ENCODE results near the gene TCEAL2. TPM values are rescaled to one million over a fixed set of nuclear protein-coding genes. Genes with fewer than 3 reads are reported as not detected.
"Not testable (repeated sequence)": the region's sequence is repeated elsewhere in the genome, so short reads cannot be mapped to it uniquely, and the experiment has no call there.

TCEAL2 gene
- polyA plus RNA-seq (2011; rRNA removed): not detected in 2 replicates
- not detected in 2 replicates for polyA plus RNA-seq (2012; cell fraction: cytosol; rRNA removed)
- not detected in 2 replicates for polyA plus RNA-seq (2012; cell fraction: nucleus; rRNA removed)
- not detected in 3 replicates for polyA plus RNA-seq (2017; fragmentation: RNase III; extraction: RNeasy Plus Mini Kit Qiagen cat#74134 plus additional on column Dnase treatment)
- polyA minus RNA-seq (2011; rRNA and poly(A)+ RNA removed): not detected in 2 replicates

- not testable (repeated sequence) for ATAC-seq, FAIRE-seq, H3K9me3 ChIP-seq
These were observed at the start of gene TCEAL2 for GRCh38 chrX:102125436-102125835. TSS of gene TCEAL2 (plus strand) at chrX:102125679. CDS start at chrX:102126831, 1,152 bp downstream.

GRCh38 chrX:102077426-102077825, 48.1 kb upstream of the TCEAL2 start:
- H3K27ac ChIP-seq: no peak overlapping the region
- CTCF ChIA-PET: no interaction called here
- no peak overlapping the region for H3K4me2 ChIP-seq
- POLR2A ChIA-PET: no interaction called here
- 0% methylated on average over 1 of the region's 1 CpG for WGBS (ENCODE audit: missing lambda C conversion rate)
- no peaks in the 10 kb centered on the region for H3K4me1 ChIP-seq
- TF ChIP-seq NFE2L2 (conservative IDR thresholded peaks at IDR 0.05; ENCODE audit: low read length): no peak
- no peak for TF ChIP-seq ZNF302 (CRISPR knock-in tag; IDR thresholded peaks at IDR 0.05)
- TF ChIP-seq CBX8 (IDR thresholded peaks at IDR 0.05): no peak
- TF ChIP-seq JUNB (IDR thresholded peaks at IDR 0.05): no peak
- TF ChIP-seq HOXA7 (CRISPR knock-in tag; IDR thresholded peaks at IDR 0.05): no peak
- no peak for TF ChIP-seq ZSCAN20 (CRISPR knock-in tag; IDR thresholded peaks at IDR 0.05)
- H3K9me3 ChIP-seq: no peaks in the 10 kb centered on the region
- FAIRE-seq: peak; percentile 43
- no peak for ATAC-seq
- DNase-seq (ENCODE audit: low read depth in 1 of 2, low spot score in 1 of 2): no peak
- no peak overlapping the region for H3K4me3 ChIP-seq

More at GRCh38 chrX:102125436-102125835, at the start of gene TCEAL2:
- H3K4me2 ChIP-seq: peak within 1 kb of the TSS; percentile 53; the same call in 2 of the 3 replicates
- POLR2A ChIA-PET; CTCF ChIA-PET; DNase-seq (ENCODE audit: low read depth in 1 of 2, low spot score in 1 of 2); H3K4me3 ChIP-seq; H3K4me1 ChIP-seq; H3K27ac ChIP-seq: not testable (repeated sequence)
- 10% methylated on average over 4 of the region's 38 CpGs for WGBS (ENCODE audit: missing lambda C conversion rate)

GRCh38 chrX:102085706-102086105, 39.8 kb upstream of the TCEAL2 start:
- Histone ChIP-seq H3K4me1 (no peaks in the 10 kb centered on the region), H3K27ac (no peak overlapping the region), H3K4me3 (no peak overlapping the region), H3K4me2 (no peak overlapping the region), H3K9me3 (no peaks in the 10 kb centered on the region)
- CTCF ChIA-PET: interaction anchor here (1.6 kb wide), 1 partner anchor 14 kb away, joined by 5 read pairs; no protein-coding TSS in a partner anchor
- FAIRE-seq (no peak), ATAC-seq (no peak), DNase-seq (ENCODE audit: low read depth in 1 of 2, low spot score in 1 of 2) (no peak)
- WGBS (ENCODE audit: missing lambda C conversion rate): 5% methylated on average over 5 of the region's 5 CpGs
- POLR2A ChIA-PET: no interaction called here
- TF ChIP-seq ATOH8 (CRISPR knock-in tag; IDR thresholded peaks at IDR 0.05; ENCODE audit: low read depth): no peak
- no peak for TF ChIP-seq RAD21 (conservative IDR thresholded peaks at IDR 0.05 in 1 of 2, IDR thresholded peaks at IDR 0.05 in 1 of 2)
- TF ChIP-seq EHF (CRISPR knock-in tag; IDR thresholded peaks at IDR 0.05): no peak
- no peak for TF ChIP-seq HOXB13 (CRISPR knock-in tag; IDR thresholded peaks at IDR 0.05; ENCODE audit: low read depth)

- FAIRE-seq (no peak), ATAC-seq (no peak), DNase-seq (ENCODE audit: low read depth in 1 of 2, low spot score in 1 of 2) (no peak)
- POLR2A ChIA-PET: no interaction called here
- 14% methylated on average over 4 of the region's 4 CpGs for WGBS (ENCODE audit: missing lambda C conversion rate)
- no peak overlapping the region for H3K27ac ChIP-seq
- H3K9me3 ChIP-seq: no peaks in the 10 kb centered on the region
- H3K4me2 ChIP-seq: no peak overlapping the region
- no peaks in the 10 kb centered on the region for H3K4me1 ChIP-seq
- H3K4me3 ChIP-seq: no peak overlapping the region
- CTCF ChIA-PET: no interaction called here
- TF ChIP-seq HEYL (CRISPR knock-in tag; IDR thresholded peaks at IDR 0.05) (no peak), HMGXB4 (CRISPR knock-in tag; IDR thresholded peaks at IDR 0.05; ENCODE audit: borderline replicate concordance) (no peak), REST (IDR thresholded peaks at IDR 0.05) (no peak), CHD2 (IDR thresholded peaks at IDR 0.05; ENCODE audit: low read length, partially characterized antibody) (no peak), NFE2L2 (conservative IDR thresholded peaks at IDR 0.05; ENCODE audit: low read length) (no peak), E2F6 (IDR thresholded peaks at IDR 0.05; ENCODE audit: borderline replicate concordance, low read depth) (no peak), PHF8 (IDR thresholded peaks at IDR 0.05; ENCODE audit: borderline replicate concordance, low read depth) (no peak), MAX (IDR thresholded peaks at IDR 0.05) (no peak), POLR2AphosphoS2 (conservative IDR thresholded peaks at IDR 0.05; ENCODE audit: low read length) (no peak), MYC (IDR thresholded peaks at IDR 0.05; ENCODE audit: borderline replicate concordance, low read length) (no peak), KDM1A (IDR thresholded peaks at IDR 0.05; ENCODE audit: low read depth) (no peak), HES2 (IDR thresholded peaks at IDR 0.05) (no peak), JUNB (IDR thresholded peaks at IDR 0.05) (no peak), ZFP36 (IDR thresholded peaks at IDR 0.05; ENCODE audit: borderline replicate concordance, partially characterized antibody) (no peak), RAD21 (conservative IDR thresholded peaks at IDR 0.05 in 1 of 2, IDR thresholded peaks at IDR 0.05 in 1 of 2) (no peak)
These were observed 12.1 kb upstream of the TCEAL2 start for GRCh38 chrX:102113367-102113766.
